Measurements from ENCODE around the gene NOTO. TPM values are rescaled to one million over a fixed set of nuclear protein-coding genes. Genes with fewer than 3 reads are reported as not detected.

NOTO gene
- total RNA-seq, 2 donors from 2014 or later, result not detected

- H3K36me3 Mint-ChIP-seq (ENCODE audit: low read depth), result peaks cover 16% of the 10 kb centered on the region
- H3K9me3 ChIP-seq (ENCODE audit: control insufficient read depth, low read length, poor library complexity, severe bottlenecking), result no peaks in the 10 kb centered on the region
- H3K4me3 Mint-ChIP-seq, result no peak overlapping the region
- ATAC-seq (no peak), DNase-seq (no peak)
- H3K4me1 Mint-ChIP-seq, result peaks cover 10% of the 10 kb centered on the region
- H3K27me3 Mint-ChIP-seq, result no peaks in the 10 kb centered on the region
- H3K27ac Mint-ChIP-seq, result no peak overlapping the region
Measured at GRCh38 chr2:73250872-73251846, 48.8 kb downstream of the NOTO start.

GRCh38 chr2:73252238-73253027 lies 50.1 kb downstream of the NOTO start:
- Mint-ChIP-seq H3K4me1 (peaks cover 12% of the 10 kb centered on the region), H3K4me3 (no peak overlapping the region), H3K27me3 (no peaks in the 10 kb centered on the region), H3K27ac (no peak overlapping the region), H3K36me3 (ENCODE audit: low read depth) (peaks cover 11% of the 10 kb centered on the region)
- ATAC-seq (no peak), DNase-seq (no peak)
- no peaks in the 10 kb centered on the region for H3K9me3 ChIP-seq (ENCODE audit: control insufficient read depth, low read length, poor library complexity, severe bottlenecking)

GRCh38 chr2:73253400-73253799 lies 51.0 kb downstream of the NOTO start:
- H3K9me3 ChIP-seq (ENCODE audit: control insufficient read depth, low read length, poor library complexity, severe bottlenecking), result no peaks in the 10 kb centered on the region
- DNase-seq (no peak), ATAC-seq (no peak)
- peak overlapping the region; percentile 45 for H3K27ac Mint-ChIP-seq
- H3K36me3 Mint-ChIP-seq (ENCODE audit: low read depth), result peaks cover 11% of the 10 kb centered on the region
- no peak overlapping the region for H3K4me3 Mint-ChIP-seq
- H3K4me1 Mint-ChIP-seq, result peaks cover 12% of the 10 kb centered on the region
- H3K27me3 Mint-ChIP-seq, result no peaks in the 10 kb centered on the region

GRCh38 chr2:73253901-73254300 lies 51.5 kb downstream of the NOTO start:
- H3K27ac Mint-ChIP-seq, result peak overlapping the region; percentile 45
- peaks cover 12% of the 10 kb centered on the region for H3K4me1 Mint-ChIP-seq
- no peaks in the 10 kb centered on the region for H3K9me3 ChIP-seq (ENCODE audit: control insufficient read depth, low read length, poor library complexity, severe bottlenecking)
- no peak overlapping the region for H3K4me3 Mint-ChIP-seq
- no peak for DNase-seq
- no peak for ATAC-seq
- no peaks in the 10 kb centered on the region for H3K27me3 Mint-ChIP-seq
- peaks cover 11% of the 10 kb centered on the region for H3K36me3 Mint-ChIP-seq (ENCODE audit: low read depth)

- H3K4me3 Mint-ChIP-seq, result no peak overlapping the region
- H3K9me3 ChIP-seq (ENCODE audit: control insufficient read depth, low read length, poor library complexity, severe bottlenecking), result no peaks in the 10 kb centered on the region
- H3K27ac Mint-ChIP-seq, result no peak overlapping the region
- peaks cover 11% of the 10 kb centered on the region for H3K4me1 Mint-ChIP-seq
- H3K36me3 Mint-ChIP-seq (ENCODE audit: low read depth), result peaks cover 9% of the 10 kb centered on the region
- no peak for DNase-seq
- H3K27me3 Mint-ChIP-seq, result no peaks in the 10 kb centered on the region
- no peak for ATAC-seq
Measured at GRCh38 chr2:73254343-73255006, 52.1 kb downstream of the NOTO start.

GRCh38 chr2:73255007-73255644 lies 52.8 kb downstream of the NOTO start:
- Mint-ChIP-seq H3K27ac (peak overlapping the region; percentile 61), H3K36me3 (ENCODE audit: low read depth) (peaks cover 5% of the 10 kb centered on the region), H3K27me3 (no peaks in the 10 kb centered on the region), H3K4me1 (peaks cover 13% of the 10 kb centered on the region), H3K4me3 (no peak overlapping the region)
- no peak for DNase-seq
- ATAC-seq, result no peak
- no peaks in the 10 kb centered on the region for H3K9me3 ChIP-seq (ENCODE audit: control insufficient read depth, low read length, poor library complexity, severe bottlenecking)

GRCh38 chr2:73255907-73256617 lies 53.7 kb downstream of the NOTO start:
- DNase-seq, result no peak
- no peaks in the 10 kb centered on the region for H3K9me3 ChIP-seq (ENCODE audit: control insufficient read depth, low read length, poor library complexity, severe bottlenecking)
- Mint-ChIP-seq H3K4me1 (peaks cover 13% of the 10 kb centered on the region), H3K36me3 (ENCODE audit: low read depth) (peaks cover 5% of the 10 kb centered on the region), H3K4me3 (no peak overlapping the region), H3K27me3 (no peaks in the 10 kb centered on the region), H3K27ac (peak overlapping the region; percentile 61)
- no peak for ATAC-seq

GRCh38 chr2:73256618-73256922 lies 54.2 kb downstream of the NOTO start:
- Mint-ChIP-seq H3K4me1 (peaks cover 13% of the 10 kb centered on the region), H3K36me3 (ENCODE audit: low read depth) (peaks cover 6% of the 10 kb centered on the region), H3K27me3 (no peaks in the 10 kb centered on the region), H3K27ac (no peak overlapping the region), H3K4me3 (no peak overlapping the region)
- H3K9me3 ChIP-seq (ENCODE audit: control insufficient read depth, low read length, poor library complexity, severe bottlenecking), result no peaks in the 10 kb centered on the region
- ATAC-seq, result no peak
- DNase-seq, result no peak

- H3K9me3 ChIP-seq (ENCODE audit: control insufficient read depth, low read length, poor library complexity, severe bottlenecking), result no peaks in the 10 kb centered on the region
- peaks cover 13% of the 10 kb centered on the region for H3K4me1 Mint-ChIP-seq
- H3K36me3 Mint-ChIP-seq (ENCODE audit: low read depth), result peaks cover 7% of the 10 kb centered on the region
- no peak overlapping the region for H3K27ac Mint-ChIP-seq
- no peak overlapping the region for H3K4me3 Mint-ChIP-seq
- DNase-seq, result no peak
- ATAC-seq, result no peak
- H3K27me3 Mint-ChIP-seq, result no peaks in the 10 kb centered on the region
Measured at GRCh38 chr2:73257021-73257420, 54.6 kb downstream of the NOTO start.

GRCh38 chr2:73257425-73258125 lies 55.2 kb downstream of the NOTO start:
- no peak for DNase-seq
- H3K4me1 Mint-ChIP-seq, result peaks cover 13% of the 10 kb centered on the region
- H3K36me3 Mint-ChIP-seq (ENCODE audit: low read depth), result peaks cover 6% of the 10 kb centered on the region
- no peaks in the 10 kb centered on the region for H3K27me3 Mint-ChIP-seq
- H3K27ac Mint-ChIP-seq, result no peak overlapping the region
- no peak for ATAC-seq
- H3K9me3 ChIP-seq (ENCODE audit: control insufficient read depth, low read length, poor library complexity, severe bottlenecking), result no peaks in the 10 kb centered on the region
- H3K4me3 Mint-ChIP-seq, result no peak overlapping the region

GRCh38 chr2:73258186-73258912 lies 56.0 kb downstream of the NOTO start:
- H3K27me3 Mint-ChIP-seq, result no peaks in the 10 kb centered on the region
- ATAC-seq (no peak), DNase-seq (no peak)
- H3K4me1 Mint-ChIP-seq, result peaks cover 13% of the 10 kb centered on the region
- no peaks in the 10 kb centered on the region for H3K9me3 ChIP-seq (ENCODE audit: control insufficient read depth, low read length, poor library complexity, severe bottlenecking)
- peaks cover 3% of the 10 kb centered on the region for H3K36me3 Mint-ChIP-seq (ENCODE audit: low read depth)
- no peak overlapping the region for H3K27ac Mint-ChIP-seq
- H3K4me3 Mint-ChIP-seq, result no peak overlapping the region

- ATAC-seq (no peak), DNase-seq (no peak)
- Mint-ChIP-seq H3K36me3 (ENCODE audit: low read depth) (peaks cover 2% of the 10 kb centered on the region), H3K27me3 (no peaks in the 10 kb centered on the region), H3K27ac (no peak overlapping the region), H3K4me1 (peaks cover 13% of the 10 kb centered on the region), H3K4me3 (no peak overlapping the region)
- no peaks in the 10 kb centered on the region for H3K9me3 ChIP-seq (ENCODE audit: control insufficient read depth, low read length, poor library complexity, severe bottlenecking)
Measured at GRCh38 chr2:73258913-73259215, 56.5 kb downstream of the NOTO start.
